Measurements from ENCODE around the gene NDE1. TPM values are rescaled to one million over a fixed set of nuclear protein-coding genes. Genes with fewer than 3 reads are reported as not detected.

The NDE1 gene
- total and polyA plus RNA-seq, 4 donors: 2.5 to 17.3 (median 4.4) TPM

DNA sequence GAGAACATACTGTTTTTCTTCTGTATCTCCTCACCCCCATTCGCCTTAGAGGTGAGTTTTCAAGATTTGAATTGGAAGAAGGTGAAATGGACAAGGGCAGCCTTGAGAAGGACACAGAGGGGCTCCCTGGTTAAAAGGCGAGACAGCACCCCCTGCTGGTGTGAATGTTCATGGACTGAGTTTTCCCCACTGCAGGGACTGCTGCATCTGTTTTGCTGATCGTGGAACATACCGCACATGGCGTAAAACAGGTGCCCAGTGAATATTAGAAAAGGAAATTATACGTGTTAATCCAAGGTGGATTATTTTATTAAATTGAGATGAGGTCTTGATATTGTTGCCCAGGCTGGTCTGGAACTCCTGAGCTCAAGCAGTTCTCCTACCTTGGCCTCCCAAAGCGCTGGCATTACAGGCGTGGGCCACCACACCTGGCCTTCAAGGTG is 54.5 kb downstream of the NDE1 start:
- 52% methylated on average over 8 of the region's 8 CpGs for WGBS
- H3K9ac ChIP-seq (ENCODE audit: low read depth in 1 of 2, low read length in 2 of 2): no peak overlapping the region
- no peaks in the 10 kb centered on the region for H3K27me3 ChIP-seq (ENCODE audit: control insufficient read depth in 4 of 4, insufficient read depth in 4 of 4, low read length in 3 of 4)
- H3K4me1 ChIP-seq (ENCODE audit: control insufficient read depth in 4 of 4, insufficient read depth in 4 of 4, low read length in 3 of 4): no peaks in the 10 kb centered on the region
- H3K27ac ChIP-seq (ENCODE audit: low read depth in 1 of 2, low read length in 2 of 2): no peak overlapping the region
- peak; percentile 86 for DNase-seq (ENCODE audit: low spot score)
- H3K9me3 ChIP-seq (ENCODE audit: control insufficient read depth in 4 of 4, low read length in 3 of 4): no peaks in the 10 kb centered on the region
- H3K4me3 ChIP-seq (ENCODE audit: low read depth in 1 of 3, low read length in 3 of 3): no peak overlapping the region
- TF ChIP-seq RAD21 (IDR thresholded peaks at IDR 0.05) (peak; percentile 82 to 87), FOXA1 (IDR thresholded peaks at IDR 0.05) (no peak)
- TF ChIP-seq, protein P1, sequence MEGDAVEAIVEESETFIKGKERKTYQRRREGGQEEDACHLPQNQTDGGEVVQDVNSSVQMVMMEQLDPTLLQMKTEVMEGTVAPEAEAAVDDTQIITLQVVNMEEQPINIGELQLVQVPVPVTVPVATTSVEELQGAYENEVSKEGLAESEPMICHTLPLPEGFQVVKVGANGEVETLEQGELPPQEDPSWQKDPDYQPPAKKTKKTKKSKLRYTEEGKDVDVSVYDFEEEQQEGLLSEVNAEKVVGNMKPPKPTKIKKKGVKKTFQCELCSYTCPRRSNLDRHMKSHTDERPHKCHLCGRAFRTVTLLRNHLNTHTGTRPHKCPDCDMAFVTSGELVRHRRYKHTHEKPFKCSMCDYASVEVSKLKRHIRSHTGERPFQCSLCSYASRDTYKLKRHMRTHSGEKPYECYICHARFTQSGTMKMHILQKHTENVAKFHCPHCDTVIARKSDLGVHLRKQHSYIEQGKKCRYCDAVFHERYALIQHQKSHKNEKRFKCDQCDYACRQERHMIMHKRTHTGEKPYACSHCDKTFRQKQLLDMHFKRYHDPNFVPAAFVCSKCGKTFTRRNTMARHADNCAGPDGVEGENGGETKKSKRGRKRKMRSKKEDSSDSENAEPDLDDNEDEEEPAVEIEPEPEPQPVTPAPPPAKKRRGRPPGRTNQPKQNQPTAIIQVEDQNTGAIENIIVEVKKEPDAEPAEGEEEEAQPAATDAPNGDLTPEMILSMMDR (IDR thresholded peaks at IDR 0.05; ENCODE audit: low read depth, low read length, missing input control): peak; percentile 75
- H3K36me3 ChIP-seq (ENCODE audit: control insufficient read depth in 4 of 4, insufficient read depth in 3 of 4, low read depth in 1 of 4, low read length in 3 of 4): peaks cover 0 to 10% (median 4%) of the 10 kb centered on the region in 4 donors

GRCh38 chr16:15705064-15705565 is 55.1 kb downstream of the NDE1 start:
- DNase-seq (ENCODE audit: low spot score): no peak
- H3K4me3 ChIP-seq (ENCODE audit: low read depth in 1 of 3, low read length in 3 of 3): no peak overlapping the region
- H3K4me1 ChIP-seq (ENCODE audit: control insufficient read depth in 4 of 4, insufficient read depth in 4 of 4, low read length in 3 of 4): no peaks in the 10 kb centered on the region
- 88% methylated on average over 8 of the region's 8 CpGs for WGBS
- no peak overlapping the region for H3K9ac ChIP-seq (ENCODE audit: low read depth in 1 of 2, low read length in 2 of 2)
- no peak overlapping the region for H3K27ac ChIP-seq (ENCODE audit: low read depth in 1 of 2, low read length in 2 of 2)
- H3K36me3 ChIP-seq (ENCODE audit: control insufficient read depth in 4 of 4, insufficient read depth in 3 of 4, low read depth in 1 of 4, low read length in 3 of 4): peaks cover 0 to 6% (median under 1%) of the 10 kb centered on the region in 4 donors
- TF ChIP-seq, protein P2, sequence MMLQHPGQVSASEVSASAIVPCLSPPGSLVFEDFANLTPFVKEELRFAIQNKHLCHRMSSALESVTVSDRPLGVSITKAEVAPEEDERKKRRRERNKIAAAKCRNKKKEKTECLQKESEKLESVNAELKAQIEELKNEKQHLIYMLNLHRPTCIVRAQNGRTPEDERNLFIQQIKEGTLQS (IDR thresholded peaks at IDR 0.05): no peak
- TF ChIP-seq TAF1 (conservative IDR thresholded peaks at IDR 0.05) (no peak), RXRA (IDR thresholded peaks at IDR 0.05) (no peak), FOXA2 (IDR thresholded peaks at IDR 0.05) (no peak), HNF4G (IDR thresholded peaks at IDR 0.05) (no peak), RAD21 (IDR thresholded peaks at IDR 0.05) (no peak), GABPA (IDR thresholded peaks at IDR 0.05 in 1 of 2, conservative IDR thresholded peaks at IDR 0.05 in 1 of 2) (no peak), EGR1 (IDR thresholded peaks at IDR 0.05; ENCODE audit: low read depth in 2 of 2) (no peak), NR2F2 (IDR thresholded peaks at IDR 0.05) (no peak), JUND (IDR thresholded peaks at IDR 0.05) (no peak), YY1 (IDR thresholded peaks at IDR 0.05) (no peak), HNF4A (conservative IDR thresholded peaks at IDR 0.05) (no peak)
- TF ChIP-seq, protein P1 (IDR thresholded peaks at IDR 0.05; ENCODE audit: low read depth, low read length, missing input control): no peak
- TF ChIP-seq, protein P3, sequence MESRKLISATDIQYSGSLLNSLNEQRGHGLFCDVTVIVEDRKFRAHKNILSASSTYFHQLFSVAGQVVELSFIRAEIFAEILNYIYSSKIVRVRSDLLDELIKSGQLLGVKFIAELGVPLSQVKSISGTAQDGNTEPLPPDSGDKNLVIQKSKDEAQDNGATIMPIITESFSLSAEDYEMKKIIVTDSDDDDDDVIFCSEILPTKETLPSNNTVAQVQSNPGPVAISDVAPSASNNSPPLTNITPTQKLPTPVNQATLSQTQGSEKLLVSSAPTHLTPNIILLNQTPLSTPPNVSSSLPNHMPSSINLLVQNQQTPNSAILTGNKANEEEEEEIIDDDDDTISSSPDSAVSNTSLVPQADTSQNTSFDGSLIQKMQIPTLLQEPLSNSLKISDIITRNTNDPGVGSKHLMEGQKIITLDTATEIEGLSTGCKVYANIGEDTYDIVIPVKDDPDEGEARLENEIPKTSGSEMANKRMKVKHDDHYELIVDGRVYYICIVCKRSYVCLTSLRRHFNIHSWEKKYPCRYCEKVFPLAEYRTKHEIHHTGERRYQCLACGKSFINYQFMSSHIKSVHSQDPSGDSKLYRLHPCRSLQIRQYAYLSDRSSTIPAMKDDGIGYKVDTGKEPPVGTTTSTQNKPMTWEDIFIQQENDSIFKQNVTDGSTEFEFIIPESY (IDR thresholded peaks at IDR 0.05): no peak
- H3K27me3 ChIP-seq (ENCODE audit: control insufficient read depth in 4 of 4, insufficient read depth in 4 of 4, low read length in 3 of 4): no peaks in the 10 kb centered on the region
- no peaks in the 10 kb centered on the region for H3K9me3 ChIP-seq (ENCODE audit: control insufficient read depth in 4 of 4, low read length in 3 of 4)

Data from liver (tissue), 9 donors.